Activated naive CD4-positive, alpha-beta T cell treated with anti-CD3 and anti-CD28 coated beads, Interleukin-2, amount 50 U/mL, for 24 hours (primary cell): ENCODE results near the gene USP30.

Source experiments
- H3K27ac Mint-ChIP-seq: one replicate; pipeline ENCODE4 v1.8.0; 2021; ENCODE audit warnings: mild to moderate bottlenecking, mixed read lengths
- H3K27me3 Mint-ChIP-seq: one replicate; pipeline ENCODE4 v1.8.0; 2021; ENCODE audit warnings: mixed read lengths
- H3K36me3 Mint-ChIP-seq: one replicate; pipeline ENCODE4 v1.8.0; 2021; ENCODE audit warnings: mixed read lengths
- H3K4me1 Mint-ChIP-seq: one replicate; pipeline ENCODE4 v1.8.0; 2021; ENCODE audit warnings: mixed read lengths
- H3K4me3 Mint-ChIP-seq: one replicate; pipeline ENCODE4 v1.8.0; 2021; ENCODE audit warnings: mild to moderate bottlenecking, mixed read lengths
- H3K9me3 Mint-ChIP-seq: one replicate; pipeline ENCODE4 v1.8.0; 2021; ENCODE audit warnings: mixed read lengths

The USP30 gene

DNA sequence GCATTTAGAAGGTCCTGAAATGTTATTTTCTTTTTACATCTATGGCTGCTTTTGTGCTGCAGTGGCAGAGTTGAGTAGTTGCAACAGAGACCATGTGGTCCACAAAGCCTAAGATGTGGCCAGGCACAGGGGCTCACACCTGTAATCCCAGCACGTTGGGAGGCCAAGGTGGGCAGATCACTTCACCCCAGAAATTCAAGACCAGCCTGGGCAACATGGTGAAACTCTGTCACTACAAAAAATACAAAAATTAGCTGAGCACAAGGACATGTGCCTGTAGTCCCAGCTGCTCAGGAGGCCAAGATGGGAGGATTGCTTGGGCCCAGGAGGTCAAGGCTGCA lies 13.4 kb downstream of the USP30 start:
- no peak overlapping the region for H3K27ac Mint-ChIP-seq

DNA sequence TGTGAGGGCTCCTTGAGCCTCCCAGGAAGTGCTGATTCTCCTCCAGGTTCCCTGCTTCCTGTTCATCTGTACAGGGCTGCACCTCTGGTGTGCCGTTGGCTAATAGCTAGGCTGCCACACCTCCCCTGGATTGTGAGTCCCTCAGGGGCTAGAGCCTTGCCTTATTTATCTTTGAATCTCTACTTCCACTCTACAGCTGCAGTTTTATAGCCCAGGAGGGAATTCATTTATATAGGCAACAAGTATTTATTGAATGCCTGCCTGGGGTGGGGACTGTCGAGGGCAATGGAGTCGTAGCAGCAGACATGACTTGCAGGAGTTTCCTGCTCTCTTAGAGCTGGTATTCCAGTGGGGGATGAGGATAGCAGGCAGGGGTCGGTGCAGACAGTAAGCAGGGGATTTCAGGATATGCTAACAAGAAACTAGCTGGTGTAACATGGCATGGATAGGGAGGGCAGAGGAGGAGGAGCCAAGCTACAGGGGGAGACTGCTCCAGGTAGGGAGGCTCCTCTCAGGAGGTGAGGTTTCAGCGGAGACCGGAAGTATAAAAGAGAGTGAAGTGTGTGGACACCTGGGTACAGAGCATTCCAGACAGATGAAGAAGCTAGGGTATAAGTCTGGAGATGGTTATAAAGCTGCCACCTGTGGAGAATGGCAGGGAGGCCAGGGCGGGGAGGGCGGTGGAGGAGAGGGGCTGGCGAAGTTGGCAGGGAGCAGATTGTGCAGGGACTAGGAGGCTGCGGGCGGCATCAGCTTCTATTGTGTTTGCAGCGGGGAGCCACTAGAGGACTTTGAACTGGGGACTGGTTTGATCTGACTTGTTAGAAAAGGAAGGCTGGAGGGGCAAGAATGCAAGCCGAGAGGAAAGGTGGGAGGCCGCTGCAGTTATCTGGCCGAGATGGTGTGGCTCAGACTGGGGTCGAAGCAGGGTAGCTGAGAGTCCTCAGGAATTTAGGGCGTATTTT lies 17.2 kb downstream of the USP30 start:
- Mint-ChIP-seq H3K27me3 (no peaks in the 10 kb centered on the region), H3K36me3 (peaks cover 18% of the 10 kb centered on the region), H3K9me3 (no peaks in the 10 kb centered on the region), H3K4me3 (no peak overlapping the region), H3K27ac (no peak overlapping the region), H3K4me1 (no peaks in the 10 kb centered on the region)

More for the DNA sequence above, 13.4 kb downstream of the USP30 start:
- H3K27me3 Mint-ChIP-seq, result no peaks in the 10 kb centered on the region
- H3K4me1 Mint-ChIP-seq, result no peaks in the 10 kb centered on the region
- no peak overlapping the region for H3K4me3 Mint-ChIP-seq
- no peaks in the 10 kb centered on the region for H3K9me3 Mint-ChIP-seq
- H3K36me3 Mint-ChIP-seq, result peaks cover 16% of the 10 kb centered on the region

DNA sequence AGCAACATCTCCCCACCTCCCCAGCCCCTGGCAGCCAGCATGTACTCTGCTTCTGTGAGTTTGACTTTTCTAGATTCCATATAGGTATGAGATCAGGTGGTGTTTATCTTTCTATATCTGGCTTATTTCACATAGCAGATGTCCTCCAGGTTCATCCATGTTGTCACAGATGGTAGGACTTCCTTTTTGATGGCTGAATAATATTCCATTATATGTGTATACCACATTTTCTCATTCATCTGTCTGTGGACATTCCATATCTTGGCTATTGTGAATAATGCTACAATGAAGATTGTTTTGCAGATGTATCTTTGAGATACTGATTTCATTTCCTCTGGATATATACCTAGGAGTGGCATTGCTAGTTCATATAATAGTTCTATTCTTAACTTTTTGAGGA lies 22.5 kb downstream of the USP30 start:
- H3K27me3 Mint-ChIP-seq, result no peaks in the 10 kb centered on the region
- H3K4me1 Mint-ChIP-seq, result no peaks in the 10 kb centered on the region
- H3K27ac Mint-ChIP-seq, result no peak overlapping the region
- H3K36me3 Mint-ChIP-seq, result peaks cover 37% of the 10 kb centered on the region
- H3K9me3 Mint-ChIP-seq, result no peaks in the 10 kb centered on the region
- H3K4me3 Mint-ChIP-seq, result no peak overlapping the region

DNA sequence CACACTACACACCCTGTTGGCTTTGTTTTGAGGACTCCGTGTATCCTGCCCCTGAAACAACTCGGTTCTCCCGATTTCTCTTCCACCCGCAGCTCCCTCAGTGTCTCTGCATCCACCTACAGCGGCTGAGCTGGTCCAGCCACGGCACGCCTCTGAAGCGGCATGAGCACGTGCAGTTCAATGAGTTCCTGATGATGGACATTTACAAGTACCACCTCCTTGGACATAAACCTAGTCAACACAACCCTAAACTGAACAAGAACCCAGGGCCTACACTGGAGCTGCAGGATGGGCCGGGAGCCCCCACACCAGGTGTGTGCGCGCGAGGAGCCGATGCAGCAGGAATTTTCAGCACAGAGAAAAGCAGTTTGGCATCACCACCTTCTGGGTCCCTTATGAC lies 30.4 kb downstream of the USP30 start:
- H3K27me3 Mint-ChIP-seq, result no peaks in the 10 kb centered on the region
- H3K27ac Mint-ChIP-seq, result no peak overlapping the region
- H3K4me3 Mint-ChIP-seq, result no peak overlapping the region
- H3K36me3 Mint-ChIP-seq, result peaks cover 25% of the 10 kb centered on the region
- H3K9me3 Mint-ChIP-seq, result peaks cover 5% of the 10 kb centered on the region
- H3K4me1 Mint-ChIP-seq, result no peaks in the 10 kb centered on the region

DNA sequence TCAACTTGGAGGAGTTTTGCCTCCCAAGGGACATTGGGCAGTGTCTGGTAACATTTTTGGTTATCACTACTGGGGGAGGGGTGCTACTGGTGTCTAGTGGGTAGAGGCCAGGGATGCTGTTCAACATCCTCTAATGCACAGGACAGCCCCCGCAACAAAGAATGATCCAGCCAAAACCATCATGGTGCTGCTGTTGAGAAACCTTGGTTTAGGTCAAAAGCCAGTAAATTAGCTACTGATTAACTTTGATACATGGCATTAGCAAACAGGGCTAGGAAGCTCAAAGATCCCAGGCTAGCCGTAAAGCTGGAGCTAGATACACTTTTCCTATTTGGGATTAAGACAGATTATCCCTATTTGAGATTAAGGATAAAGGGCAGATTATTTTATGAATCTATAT lies 32.0 kb downstream of the USP30 start:
- H3K4me3 Mint-ChIP-seq, result no peak overlapping the region
- H3K9me3 Mint-ChIP-seq, result peaks cover 5% of the 10 kb centered on the region
- H3K4me1 Mint-ChIP-seq, result no peaks in the 10 kb centered on the region
- no peak overlapping the region for H3K27ac Mint-ChIP-seq
- no peaks in the 10 kb centered on the region for H3K27me3 Mint-ChIP-seq
- peaks cover 18% of the 10 kb centered on the region for H3K36me3 Mint-ChIP-seq

DNA sequence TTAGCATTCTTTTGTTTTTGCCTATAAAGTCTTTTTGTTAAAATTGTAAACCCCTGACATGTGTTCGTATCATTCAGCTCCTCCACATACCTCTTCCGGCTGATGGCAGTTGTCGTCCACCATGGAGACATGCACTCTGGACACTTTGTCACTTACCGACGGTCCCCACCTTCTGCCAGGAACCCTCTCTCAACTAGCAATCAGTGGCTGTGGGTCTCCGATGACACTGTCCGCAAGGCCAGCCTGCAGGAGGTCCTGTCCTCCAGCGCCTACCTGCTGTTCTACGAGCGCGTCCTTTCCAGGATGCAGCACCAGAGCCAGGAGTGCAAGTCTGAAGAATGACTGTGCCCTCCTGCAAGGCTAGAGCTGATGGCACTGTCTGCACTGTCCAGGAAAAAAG lies 33.2 kb downstream of the USP30 start:
- H3K27me3 Mint-ChIP-seq, result no peaks in the 10 kb centered on the region
- no peak overlapping the region for H3K27ac Mint-ChIP-seq
- no peak overlapping the region for H3K4me3 Mint-ChIP-seq
- peaks cover 2% of the 10 kb centered on the region for H3K4me1 Mint-ChIP-seq
- H3K36me3 Mint-ChIP-seq, result peaks cover 9% of the 10 kb centered on the region
- H3K9me3 Mint-ChIP-seq, result no peaks in the 10 kb centered on the region

DNA sequence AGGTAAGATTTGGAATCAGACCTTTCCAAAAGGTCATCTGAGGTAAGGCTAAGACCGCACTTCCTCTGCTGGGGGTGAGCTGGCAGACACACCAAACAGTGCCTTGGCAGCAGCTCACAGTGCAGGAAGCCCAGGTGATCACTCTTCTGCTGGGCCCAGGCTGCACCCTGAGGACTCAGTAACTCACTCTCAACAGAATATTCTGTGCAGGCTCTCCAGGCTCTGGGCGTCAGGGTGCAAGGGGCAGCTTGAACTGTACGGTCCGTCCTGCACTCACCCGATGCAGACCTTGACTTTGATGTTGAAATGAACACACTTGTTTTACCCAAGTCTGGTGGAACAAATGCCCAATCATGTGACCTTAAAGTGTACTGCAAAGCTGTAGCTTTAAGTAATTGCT lies 34.9 kb downstream of the USP30 start:
- no peaks in the 10 kb centered on the region for H3K9me3 Mint-ChIP-seq
- H3K36me3 Mint-ChIP-seq, result peaks cover 5% of the 10 kb centered on the region
- no peak overlapping the region for H3K27ac Mint-ChIP-seq
- H3K27me3 Mint-ChIP-seq, result no peaks in the 10 kb centered on the region
- peaks cover 14% of the 10 kb centered on the region for H3K4me1 Mint-ChIP-seq
- H3K4me3 Mint-ChIP-seq, result no peak overlapping the region

DNA sequence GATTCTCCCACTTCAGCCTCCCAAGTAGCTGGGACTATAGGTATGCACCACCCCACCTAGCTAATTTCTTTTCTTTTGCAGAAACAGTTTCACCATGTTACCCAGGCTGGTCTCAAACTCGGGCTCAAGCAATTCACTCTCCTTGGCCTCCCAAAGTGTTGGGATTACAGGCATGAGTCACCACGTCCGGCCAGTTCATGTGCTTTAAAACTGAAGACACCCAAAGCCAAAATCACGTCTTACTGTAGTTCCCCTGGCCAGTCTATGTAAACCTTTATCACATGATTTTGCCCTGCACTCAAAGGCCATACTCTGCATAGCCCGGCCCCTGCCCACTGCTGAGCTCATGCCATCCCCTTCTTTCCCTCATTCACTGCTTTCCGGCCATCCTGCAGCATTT lies 36.4 kb downstream of the USP30 start:
- Mint-ChIP-seq H3K4me3 (no peak overlapping the region), H3K9me3 (no peaks in the 10 kb centered on the region), H3K4me1 (peaks cover 29% of the 10 kb centered on the region), H3K27ac (no peak overlapping the region), H3K27me3 (no peaks in the 10 kb centered on the region), H3K36me3 (peaks cover 8% of the 10 kb centered on the region)

DNA sequence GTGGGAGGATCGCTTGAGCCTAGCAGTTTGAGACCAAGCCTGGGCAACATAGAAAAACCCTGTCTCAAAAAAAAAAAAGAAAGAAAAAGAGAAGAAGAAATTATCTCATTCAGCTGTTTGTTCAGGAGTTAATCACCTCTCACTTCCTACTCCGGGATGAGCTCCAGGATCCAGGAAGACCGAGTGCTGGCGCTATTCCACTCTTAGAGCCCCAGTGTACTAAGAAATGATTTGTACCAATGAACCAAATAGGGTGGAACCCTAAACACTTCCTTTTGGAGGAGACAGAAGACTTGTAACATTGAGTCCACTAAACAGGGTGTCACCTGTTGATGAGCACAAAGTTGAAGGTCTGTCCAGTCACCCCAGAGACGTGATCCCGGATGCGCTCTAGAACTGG lies 37.3 kb downstream of the USP30 start:
- H3K27me3 Mint-ChIP-seq, result no peaks in the 10 kb centered on the region
- peaks cover 8% of the 10 kb centered on the region for H3K36me3 Mint-ChIP-seq
- H3K27ac Mint-ChIP-seq, result no peak overlapping the region
- H3K4me1 Mint-ChIP-seq, result peaks cover 33% of the 10 kb centered on the region
- no peak overlapping the region for H3K4me3 Mint-ChIP-seq
- no peaks in the 10 kb centered on the region for H3K9me3 Mint-ChIP-seq

DNA sequence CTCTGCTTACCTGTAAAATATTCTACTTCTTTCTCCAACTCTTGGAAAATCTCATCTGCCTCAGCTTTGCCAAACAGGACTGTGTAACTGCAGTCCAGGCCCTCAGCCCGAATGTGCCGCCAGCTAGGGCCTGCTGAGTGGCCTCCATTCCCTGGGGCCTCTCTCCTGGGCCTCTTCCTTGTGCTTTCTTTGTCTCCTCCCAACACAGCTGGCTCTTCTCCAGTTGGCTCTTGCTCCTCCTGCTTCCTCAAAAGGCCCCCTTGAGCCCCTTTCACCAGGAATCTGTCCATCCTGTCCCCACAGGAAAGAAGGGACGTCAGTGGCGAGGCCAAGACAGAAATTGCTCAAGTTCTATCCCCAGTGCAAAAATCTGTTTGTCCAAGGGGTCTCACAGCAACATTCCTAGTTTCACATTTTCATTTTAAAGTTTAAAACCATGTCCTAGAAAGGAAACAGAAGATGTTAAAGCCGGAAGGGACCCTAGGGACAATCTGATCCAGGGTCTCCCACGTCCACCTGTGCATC lies 40.2 kb downstream of the USP30 start:
- H3K36me3 Mint-ChIP-seq, result peaks cover 8% of the 10 kb centered on the region
- H3K27me3 Mint-ChIP-seq, result no peaks in the 10 kb centered on the region
- peak overlapping the region; percentile 95 for H3K4me3 Mint-ChIP-seq
- peak overlapping the region; percentile 93 for H3K27ac Mint-ChIP-seq
- no peaks in the 10 kb centered on the region for H3K9me3 Mint-ChIP-seq
- H3K4me1 Mint-ChIP-seq, result peaks cover 33% of the 10 kb centered on the region

DNA sequence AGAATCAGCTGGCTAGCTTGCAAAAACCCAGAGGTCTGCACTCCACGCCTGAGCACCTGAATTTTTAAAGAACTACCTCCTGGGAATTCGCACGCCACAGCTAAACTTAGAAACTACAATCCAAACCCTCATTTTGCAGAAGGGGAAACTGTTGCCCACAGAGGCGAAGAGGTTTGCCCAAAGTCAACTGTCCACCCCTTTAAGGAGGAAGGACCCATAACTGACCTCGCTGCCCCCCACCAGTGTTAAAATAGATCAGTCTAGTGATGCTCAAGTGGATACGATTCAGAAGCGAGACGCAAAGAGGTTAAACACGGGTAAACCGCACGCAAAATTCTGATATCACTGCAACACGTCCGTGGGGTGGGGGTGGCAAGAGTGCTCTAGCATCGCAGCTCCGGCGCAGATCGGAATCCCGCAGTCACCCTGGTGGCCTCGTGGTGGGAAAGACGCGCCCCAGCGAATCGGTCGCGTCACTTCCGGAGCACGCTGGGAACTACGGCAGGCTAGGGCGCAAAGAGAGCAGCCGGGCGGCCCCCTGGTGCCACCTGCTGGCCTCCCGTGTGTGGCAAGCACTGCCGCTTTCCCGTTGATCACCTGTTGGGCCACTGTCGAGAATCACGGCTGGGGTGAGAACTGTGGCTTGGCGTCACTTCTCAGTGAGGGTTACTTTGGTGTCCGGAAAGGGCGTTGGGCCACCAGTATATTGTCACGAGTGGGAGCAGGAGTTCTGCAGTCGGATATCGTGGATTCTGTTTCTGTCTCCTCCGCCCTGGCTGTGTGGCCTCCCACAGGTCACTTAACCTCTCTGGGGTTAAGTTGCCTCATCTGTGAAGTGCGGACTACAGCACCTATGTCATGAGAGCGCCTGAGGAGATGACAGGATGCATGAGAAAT lies 40.9 kb downstream of the USP30 start, which contains the start of gene ALKBH2:
Gene ALKBH2 (minus strand): TSS at position 451 of the 897 bp plus-strand sequence. CDS start 686 bp downstream, outside the sequence.
- no peaks in the 10 kb centered on the region for H3K9me3 Mint-ChIP-seq
- H3K27me3 Mint-ChIP-seq, result no peaks in the 10 kb centered on the region
- H3K27ac Mint-ChIP-seq, result peak within 1 kb of the TSS; percentile 93
- peak within 1 kb of the TSS; percentile 95 for H3K4me3 Mint-ChIP-seq
- peaks cover 8% of the 10 kb centered on the region for H3K36me3 Mint-ChIP-seq
- peaks cover 33% of the 10 kb centered on the region for H3K4me1 Mint-ChIP-seq

DNA sequence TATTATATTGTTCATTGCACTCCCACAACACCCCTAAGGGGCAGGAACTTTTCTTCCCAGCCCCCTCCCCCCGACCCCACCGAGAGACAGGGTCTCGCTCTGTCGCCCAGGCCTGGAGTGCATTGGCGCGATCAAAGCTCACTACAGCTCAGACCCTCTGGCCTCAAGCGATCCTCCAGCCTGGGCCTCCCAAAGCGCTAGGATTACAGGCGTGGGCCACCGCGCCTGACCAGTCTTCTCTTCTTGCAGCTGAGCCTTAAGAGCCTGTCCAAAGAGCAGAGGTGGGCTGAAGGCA lies 44.7 kb downstream of the USP30 start:
- peaks cover 44% of the 10 kb centered on the region for H3K4me1 Mint-ChIP-seq
- no peaks in the 10 kb centered on the region for H3K9me3 Mint-ChIP-seq
- H3K27ac Mint-ChIP-seq, result peak overlapping the region; percentile 86
- no peaks in the 10 kb centered on the region for H3K27me3 Mint-ChIP-seq
- no peak overlapping the region for H3K4me3 Mint-ChIP-seq
- H3K36me3 Mint-ChIP-seq, result peaks cover 13% of the 10 kb centered on the region

DNA sequence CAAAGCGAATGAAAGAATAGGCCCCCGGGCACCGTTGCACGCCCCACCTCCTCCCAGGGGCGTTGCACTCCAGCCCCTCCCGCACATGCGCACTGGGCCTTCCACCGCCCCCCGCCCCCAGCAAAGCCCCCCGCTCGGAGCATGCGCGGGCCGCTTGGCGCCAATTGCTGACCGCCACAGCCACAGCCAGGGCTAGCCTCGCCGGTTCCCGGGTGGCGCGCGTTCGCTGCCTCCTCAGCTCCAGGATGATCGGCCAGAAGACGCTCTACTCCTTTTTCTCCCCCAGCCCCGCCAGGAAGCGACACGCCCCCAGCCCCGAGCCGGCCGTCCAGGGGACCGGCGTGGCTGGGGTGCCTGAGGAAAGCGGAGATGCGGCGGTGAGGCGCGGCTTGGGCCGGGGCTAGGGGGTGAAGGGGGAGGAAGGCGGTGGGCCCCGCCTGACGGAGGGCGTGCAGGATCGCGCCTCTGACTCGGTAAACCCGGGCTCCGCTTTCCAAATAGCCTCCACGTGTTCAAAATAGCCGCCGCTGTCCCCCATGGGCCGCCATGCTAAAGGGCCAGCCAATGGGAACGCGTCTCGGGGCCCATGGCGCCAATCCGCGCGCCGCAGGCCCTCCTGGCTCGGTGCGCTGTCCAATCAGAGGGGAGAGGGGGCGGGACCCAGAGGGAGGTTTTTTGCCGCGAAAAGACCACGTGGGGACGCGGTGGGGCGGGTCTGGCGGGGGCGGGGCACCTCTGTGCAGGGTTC lies 45.2 kb downstream of the USP30 start, which contains the start of gene UNG:
Gene UNG (plus strand): TSS at position 163 of the 748 bp plus-strand sequence. CDS start 83 bp downstream, at position 246.
- H3K27me3 Mint-ChIP-seq, result no peaks in the 10 kb centered on the region
- peak within 1 kb of the TSS; percentile 92 for H3K4me3 Mint-ChIP-seq
- H3K4me1 Mint-ChIP-seq, result peaks cover 39% of the 10 kb centered on the region
- no peaks in the 10 kb centered on the region for H3K9me3 Mint-ChIP-seq
- H3K36me3 Mint-ChIP-seq, result peaks cover 10% of the 10 kb centered on the region
- H3K27ac Mint-ChIP-seq, result peak within 1 kb of the TSS; percentile 95

DNA sequence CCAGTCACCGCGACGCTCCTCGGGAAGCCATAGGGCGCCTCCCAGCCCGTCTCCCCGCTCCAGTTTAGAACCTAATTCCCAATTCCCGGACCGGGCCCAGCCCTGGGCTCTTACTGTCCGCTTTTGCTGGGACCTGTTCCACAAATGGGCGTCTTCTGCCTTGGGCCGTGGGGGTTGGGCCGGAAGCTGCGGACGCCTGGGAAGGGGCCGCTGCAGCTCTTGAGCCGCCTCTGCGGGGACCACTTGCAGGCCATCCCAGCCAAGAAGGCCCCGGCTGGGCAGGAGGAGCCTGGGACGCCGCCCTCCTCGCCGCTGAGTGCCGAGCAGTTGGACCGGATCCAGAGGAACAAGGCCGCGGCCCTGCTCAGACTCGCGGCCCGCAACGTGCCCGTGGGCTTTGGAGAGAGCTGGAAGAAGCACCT lies 45.8 kb downstream of the USP30 start:
- Mint-ChIP-seq H3K4me3 (peak overlapping the region; percentile 92), H3K36me3 (peaks cover 10% of the 10 kb centered on the region), H3K9me3 (no peaks in the 10 kb centered on the region), H3K27ac (peak overlapping the region; percentile 85), H3K4me1 (peaks cover 33% of the 10 kb centered on the region), H3K27me3 (no peaks in the 10 kb centered on the region)

DNA sequence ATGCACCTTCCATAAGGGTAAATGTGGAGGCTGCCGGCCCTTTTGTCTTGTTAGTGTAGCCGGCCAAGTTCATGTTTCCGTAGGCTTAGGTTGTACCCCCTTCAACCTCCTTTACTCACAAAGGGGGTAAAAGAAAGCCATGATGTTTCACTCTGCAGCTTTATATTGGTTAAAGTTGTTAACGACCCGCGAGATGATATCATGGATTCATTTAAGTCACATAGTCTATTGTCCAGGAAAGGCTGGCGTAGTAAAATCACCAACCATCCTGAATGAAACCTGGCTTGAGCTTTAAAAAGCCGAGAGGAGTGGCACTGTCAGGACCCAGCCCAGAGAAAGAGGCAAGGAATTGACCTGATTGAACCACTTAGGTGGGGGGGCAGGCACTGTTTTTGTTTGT lies 46.3 kb downstream of the USP30 start:
- peak overlapping the region; percentile 85 for H3K27ac Mint-ChIP-seq
- H3K36me3 Mint-ChIP-seq, result peaks cover 12% of the 10 kb centered on the region
- no peaks in the 10 kb centered on the region for H3K27me3 Mint-ChIP-seq
- H3K4me1 Mint-ChIP-seq, result peaks cover 29% of the 10 kb centered on the region
- peak overlapping the region; percentile 92 for H3K4me3 Mint-ChIP-seq
- H3K9me3 Mint-ChIP-seq, result no peaks in the 10 kb centered on the region
